Astrocyte (in vitro differentiated cells and primary cell): ENCODE results near the gene MGMT.

Source experiments
- EZH2 ChIP-seq: IDR thresholded peaks from 2 replicates; pipeline ENCODE4 v1.6.1; 2012; ENCODE audit warnings: mild to moderate bottlenecking, low read length, inconsistent platforms; ENCODE audit not compliant: insufficient read depth
- TF ChIP-seq, protein P1 (sequence below): IDR thresholded peaks from 2 replicates; pipeline ENCODE4 v1.5.1; 2011; ENCODE audit warnings: low read depth, mild to moderate bottlenecking, inconsistent platforms, low read length, moderate library complexity; ENCODE audit not compliant: insufficient read depth

GRCh38 chr10:129542589-129542988 is 75.5 kb downstream of the MGMT start:
- TF ChIP-seq, protein P1, sequence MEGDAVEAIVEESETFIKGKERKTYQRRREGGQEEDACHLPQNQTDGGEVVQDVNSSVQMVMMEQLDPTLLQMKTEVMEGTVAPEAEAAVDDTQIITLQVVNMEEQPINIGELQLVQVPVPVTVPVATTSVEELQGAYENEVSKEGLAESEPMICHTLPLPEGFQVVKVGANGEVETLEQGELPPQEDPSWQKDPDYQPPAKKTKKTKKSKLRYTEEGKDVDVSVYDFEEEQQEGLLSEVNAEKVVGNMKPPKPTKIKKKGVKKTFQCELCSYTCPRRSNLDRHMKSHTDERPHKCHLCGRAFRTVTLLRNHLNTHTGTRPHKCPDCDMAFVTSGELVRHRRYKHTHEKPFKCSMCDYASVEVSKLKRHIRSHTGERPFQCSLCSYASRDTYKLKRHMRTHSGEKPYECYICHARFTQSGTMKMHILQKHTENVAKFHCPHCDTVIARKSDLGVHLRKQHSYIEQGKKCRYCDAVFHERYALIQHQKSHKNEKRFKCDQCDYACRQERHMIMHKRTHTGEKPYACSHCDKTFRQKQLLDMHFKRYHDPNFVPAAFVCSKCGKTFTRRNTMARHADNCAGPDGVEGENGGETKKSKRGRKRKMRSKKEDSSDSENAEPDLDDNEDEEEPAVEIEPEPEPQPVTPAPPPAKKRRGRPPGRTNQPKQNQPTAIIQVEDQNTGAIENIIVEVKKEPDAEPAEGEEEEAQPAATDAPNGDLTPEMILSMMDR: no peak
- TF ChIP-seq EZH2: no peak
